ENCODE measurements around the gene COLEC12.

The COLEC12 gene

DNA sequence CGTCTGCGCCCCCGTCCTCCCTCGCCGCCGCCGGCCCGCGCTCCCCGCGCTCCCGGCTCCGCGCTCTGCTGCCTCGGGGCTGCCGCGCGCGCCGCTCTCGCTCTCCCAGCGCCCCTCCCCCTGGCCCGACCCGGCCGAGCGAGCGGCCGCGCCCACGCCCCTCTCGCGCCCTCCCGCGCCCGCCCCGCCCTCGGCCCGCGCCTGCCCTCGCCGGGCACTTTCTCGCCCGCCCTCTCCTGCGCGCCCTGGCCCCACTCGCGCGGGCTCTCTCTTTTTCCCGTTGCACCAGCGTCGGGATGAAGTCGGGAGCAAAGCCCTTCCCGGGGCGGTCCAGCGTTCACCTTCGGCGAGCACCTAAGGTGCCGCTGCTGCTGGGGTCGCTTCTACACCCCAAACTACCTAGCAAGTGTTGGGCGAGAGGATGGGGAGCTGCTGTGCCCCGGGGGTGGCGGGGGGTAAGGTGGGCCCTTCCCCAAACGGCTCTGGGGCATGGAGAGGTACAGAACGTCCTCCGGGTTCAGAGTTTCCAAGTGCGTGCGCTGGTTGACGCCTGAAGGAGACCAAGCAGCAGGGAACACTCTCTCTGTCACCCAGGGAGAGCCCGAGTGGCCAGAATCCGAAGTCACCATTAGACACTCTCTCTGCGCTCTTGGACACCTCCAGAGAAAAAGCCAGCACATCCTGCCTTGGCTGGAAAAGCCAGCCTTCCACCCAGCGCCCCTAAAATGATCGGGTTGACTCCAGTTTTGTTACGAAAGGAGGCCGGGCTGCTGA is at the start of gene COLEC12:
Gene COLEC12 (minus strand): TSS at position 70 of the 774 bp plus-strand sequence. CDS start 187 bp downstream, outside the sequence.
- H3K9me3 ChIP-seq (ENCODE audit: control insufficient read depth, low read length): no peaks in the 10 kb centered on the region
- H3K9ac ChIP-seq (ENCODE audit: low read length): peak within 1 kb of the TSS; percentile 55
- peaks cover 3% of the 10 kb centered on the region for H3K27me3 ChIP-seq (replicated peaks; ENCODE audit: control insufficient read depth, insufficient read depth, low read length)
- no peaks in the 10 kb centered on the region for H3K36me3 ChIP-seq (ENCODE audit: control insufficient read depth, insufficient read depth, low read length, severe bottlenecking)
- peak; percentile 59 for DNase-seq (ENCODE audit: low read depth)
- H3K4me3 ChIP-seq (ENCODE audit: low read length): peak within 1 kb of the TSS; percentile 83
- peaks cover 17% of the 10 kb centered on the region for H3K4me1 ChIP-seq (ENCODE audit: control insufficient read depth, insufficient read depth, low read length)

DNA sequence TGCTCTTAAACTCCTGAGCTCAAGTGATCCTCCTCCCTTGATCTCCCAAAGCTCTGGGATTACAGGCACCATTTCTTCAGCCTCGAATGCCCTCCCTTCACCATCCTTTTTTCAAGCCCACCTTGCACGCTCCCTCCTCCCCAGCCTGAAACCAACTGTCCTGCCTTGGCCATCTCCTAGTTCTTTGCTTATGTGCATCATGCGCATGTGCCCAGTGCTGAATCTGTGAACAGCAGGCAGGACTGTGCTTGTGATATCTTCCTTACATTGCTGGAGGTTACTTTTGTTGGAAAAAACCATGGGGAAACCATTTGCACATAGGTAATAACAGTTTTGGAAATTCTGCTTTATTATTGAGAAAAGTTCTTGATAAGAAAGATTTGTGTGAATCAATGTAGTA is 49.5 kb upstream of the COLEC12 start:
- Histone ChIP-seq H3K4me1 (ENCODE audit: control insufficient read depth, insufficient read depth, low read length) (no peaks in the 10 kb centered on the region), H3K9ac (ENCODE audit: low read length) (no peak overlapping the region), H3K27me3 (replicated peaks; ENCODE audit: control insufficient read depth, insufficient read depth, low read length) (no peaks in the 10 kb centered on the region), H3K9me3 (ENCODE audit: control insufficient read depth, low read length) (peaks cover 7% of the 10 kb centered on the region), H3K4me3 (ENCODE audit: low read length) (no peak overlapping the region), H3K36me3 (ENCODE audit: control insufficient read depth, insufficient read depth, low read length, severe bottlenecking) (no peaks in the 10 kb centered on the region)
- no peak for DNase-seq (ENCODE audit: low read depth)

- no peak for DNase-seq (ENCODE audit: low read depth)
- H3K27me3 ChIP-seq (replicated peaks; ENCODE audit: control insufficient read depth, insufficient read depth, low read length): peaks cover 20% of the 10 kb centered on the region
- no peaks in the 10 kb centered on the region for H3K36me3 ChIP-seq (ENCODE audit: control insufficient read depth, insufficient read depth, low read length, severe bottlenecking)
- H3K4me3 ChIP-seq (ENCODE audit: low read length): no peak overlapping the region
- no peak overlapping the region for H3K9ac ChIP-seq (ENCODE audit: low read length)
- no peaks in the 10 kb centered on the region for H3K9me3 ChIP-seq (ENCODE audit: control insufficient read depth, low read length)
- no peaks in the 10 kb centered on the region for H3K4me1 ChIP-seq (ENCODE audit: control insufficient read depth, insufficient read depth, low read length)
Observed at GRCh38 chr18:543447-544078, 43.1 kb upstream of the COLEC12 start.

- Histone ChIP-seq H3K36me3 (ENCODE audit: control insufficient read depth, insufficient read depth, low read length, severe bottlenecking) (no peaks in the 10 kb centered on the region), H3K9me3 (ENCODE audit: control insufficient read depth, low read length) (no peaks in the 10 kb centered on the region)
Observed at GRCh38 chr18:533995-534601, 33.6 kb upstream of the COLEC12 start.

DNA sequence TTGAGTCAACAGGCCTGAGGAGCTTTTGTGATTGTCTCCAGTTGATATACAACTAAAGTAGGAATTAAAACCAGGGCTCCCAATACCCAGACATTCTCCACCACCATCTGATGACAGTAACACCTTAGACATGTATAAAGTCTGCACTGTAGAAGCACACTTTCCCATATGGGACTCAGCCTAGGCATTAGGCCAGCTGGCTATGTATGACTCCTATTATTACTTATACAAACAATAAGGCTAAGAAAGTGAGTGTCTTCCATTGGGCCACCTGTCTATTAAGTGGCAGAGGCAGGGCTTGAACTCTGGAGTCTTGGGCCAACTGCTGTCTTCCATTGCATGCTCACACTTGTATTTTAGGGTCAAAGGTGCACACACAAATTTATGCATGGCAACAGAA is 32.1 kb upstream of the COLEC12 start:
- no peak overlapping the region for H3K4me3 ChIP-seq (ENCODE audit: low read length)
- no peaks in the 10 kb centered on the region for H3K9me3 ChIP-seq (ENCODE audit: control insufficient read depth, low read length)
- no peak for DNase-seq (ENCODE audit: low read depth)
- H3K36me3 ChIP-seq (ENCODE audit: control insufficient read depth, insufficient read depth, low read length, severe bottlenecking): no peaks in the 10 kb centered on the region
- no peak overlapping the region for H3K9ac ChIP-seq (ENCODE audit: low read length)
- no peaks in the 10 kb centered on the region for H3K4me1 ChIP-seq (ENCODE audit: control insufficient read depth, insufficient read depth, low read length)
- H3K27me3 ChIP-seq (replicated peaks; ENCODE audit: control insufficient read depth, insufficient read depth, low read length): no peaks in the 10 kb centered on the region

More at GRCh38 chr18:533995-534601, 33.6 kb upstream of the COLEC12 start:
- Histone ChIP-seq H3K4me1 (ENCODE audit: control insufficient read depth, insufficient read depth, low read length) (no peaks in the 10 kb centered on the region), H3K27me3 (replicated peaks; ENCODE audit: control insufficient read depth, insufficient read depth, low read length) (no peaks in the 10 kb centered on the region), H3K4me3 (ENCODE audit: low read length) (no peak overlapping the region), H3K9ac (ENCODE audit: low read length) (no peak overlapping the region)
- DNase-seq (ENCODE audit: low read depth): no peak

GRCh38 chr18:532018-532417 is 31.5 kb upstream of the COLEC12 start:
- Histone ChIP-seq H3K4me3 (ENCODE audit: low read length) (no peak overlapping the region), H3K9ac (ENCODE audit: low read length) (no peak overlapping the region), H3K4me1 (ENCODE audit: control insufficient read depth, insufficient read depth, low read length) (no peaks in the 10 kb centered on the region), H3K27me3 (replicated peaks; ENCODE audit: control insufficient read depth, insufficient read depth, low read length) (no peaks in the 10 kb centered on the region), H3K9me3 (ENCODE audit: control insufficient read depth, low read length) (no peaks in the 10 kb centered on the region), H3K36me3 (ENCODE audit: control insufficient read depth, insufficient read depth, low read length, severe bottlenecking) (no peaks in the 10 kb centered on the region)
- DNase-seq (ENCODE audit: low read depth): no peak

DNA sequence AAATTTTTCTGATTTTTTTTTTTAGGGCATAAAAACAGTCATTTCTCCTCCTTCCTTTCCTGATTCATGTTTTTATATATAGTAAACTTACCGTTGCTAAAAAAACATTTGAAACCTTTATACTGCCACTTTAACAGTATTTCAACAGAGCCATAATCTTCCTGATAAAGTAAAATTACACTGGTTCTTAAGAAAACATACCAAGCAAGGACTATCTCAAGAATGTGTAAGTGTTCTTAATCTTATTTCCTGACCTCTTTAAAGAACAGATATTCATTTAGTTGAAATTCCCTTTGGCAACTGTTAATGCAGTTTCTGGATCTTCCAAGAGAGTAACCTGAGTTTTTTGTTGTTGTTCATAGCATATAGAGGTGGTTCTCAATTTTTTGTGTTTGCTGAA is 26.6 kb upstream of the COLEC12 start:
- no peaks in the 10 kb centered on the region for H3K9me3 ChIP-seq (ENCODE audit: control insufficient read depth, low read length)
- H3K36me3 ChIP-seq (ENCODE audit: control insufficient read depth, insufficient read depth, low read length, severe bottlenecking): no peaks in the 10 kb centered on the region
- DNase-seq (ENCODE audit: low read depth): peak; percentile 30
- no peak overlapping the region for H3K9ac ChIP-seq (ENCODE audit: low read length)
- H3K27me3 ChIP-seq (replicated peaks; ENCODE audit: control insufficient read depth, insufficient read depth, low read length): no peaks in the 10 kb centered on the region
- H3K4me1 ChIP-seq (ENCODE audit: control insufficient read depth, insufficient read depth, low read length): peaks cover 19% of the 10 kb centered on the region
- no peak overlapping the region for H3K4me3 ChIP-seq (ENCODE audit: low read length)

- DNase-seq (ENCODE audit: low read depth): no peak
- Histone ChIP-seq H3K9ac (ENCODE audit: low read length) (no peak overlapping the region), H3K4me3 (ENCODE audit: low read length) (no peak overlapping the region)
Observed at GRCh38 chr18:526681-527080, 26.2 kb upstream of the COLEC12 start.

DNA sequence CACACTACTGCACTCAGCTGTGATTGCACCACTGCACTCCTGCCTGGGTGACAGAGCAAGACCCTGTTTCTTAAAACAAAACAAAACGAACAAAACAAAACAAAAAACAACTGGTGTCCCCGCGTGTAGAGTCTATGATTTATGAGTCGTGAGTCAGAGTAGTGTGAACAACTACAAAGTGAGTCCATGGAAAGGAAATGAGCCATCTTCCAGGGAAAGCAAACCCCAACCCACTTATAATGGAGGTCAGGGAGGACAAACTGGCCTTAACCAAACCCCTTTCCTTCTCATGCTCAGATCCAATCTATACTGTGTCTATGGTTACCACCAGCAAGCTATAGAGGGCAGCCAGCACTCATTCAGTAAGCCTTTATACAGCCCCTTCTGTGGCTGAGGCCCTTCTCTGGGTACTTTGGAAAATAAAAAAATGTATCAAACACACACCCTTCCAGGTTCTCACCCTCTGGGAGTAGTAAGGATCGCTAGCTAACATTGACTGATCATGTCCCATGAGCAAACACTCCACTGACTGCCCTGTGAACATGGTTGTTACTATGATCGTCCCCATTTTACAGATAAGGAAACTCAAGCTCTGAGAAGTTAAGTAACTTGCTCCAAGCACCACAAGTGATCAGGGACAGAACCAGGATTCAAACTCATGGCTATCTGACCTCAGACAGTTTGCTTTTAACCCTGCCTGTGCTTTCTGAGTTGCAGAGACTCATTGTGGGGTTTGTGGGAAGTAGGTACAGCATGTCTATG is 24.7 kb upstream of the COLEC12 start:
- Histone ChIP-seq H3K4me1 (ENCODE audit: control insufficient read depth, insufficient read depth, low read length) (peaks cover 19% of the 10 kb centered on the region), H3K27me3 (replicated peaks; ENCODE audit: control insufficient read depth, insufficient read depth, low read length) (no peaks in the 10 kb centered on the region), H3K9ac (ENCODE audit: low read length) (no peak overlapping the region), H3K9me3 (ENCODE audit: control insufficient read depth, low read length) (no peaks in the 10 kb centered on the region), H3K36me3 (ENCODE audit: control insufficient read depth, insufficient read depth, low read length, severe bottlenecking) (no peaks in the 10 kb centered on the region), H3K4me3 (ENCODE audit: low read length) (peak overlapping the region; percentile 51)
- no peak for DNase-seq (ENCODE audit: low read depth)

More at GRCh38 chr18:526681-527080, 26.2 kb upstream of the COLEC12 start:
- Histone ChIP-seq H3K9me3 (ENCODE audit: control insufficient read depth, low read length) (no peaks in the 10 kb centered on the region), H3K4me1 (ENCODE audit: control insufficient read depth, insufficient read depth, low read length) (peaks cover 19% of the 10 kb centered on the region), H3K27me3 (replicated peaks; ENCODE audit: control insufficient read depth, insufficient read depth, low read length) (no peaks in the 10 kb centered on the region), H3K36me3 (ENCODE audit: control insufficient read depth, insufficient read depth, low read length, severe bottlenecking) (no peaks in the 10 kb centered on the region)

GRCh38 chr18:524466-524865 is 24.0 kb upstream of the COLEC12 start:
- H3K36me3 ChIP-seq (ENCODE audit: control insufficient read depth, insufficient read depth, low read length, severe bottlenecking): no peaks in the 10 kb centered on the region
- H3K27me3 ChIP-seq (replicated peaks; ENCODE audit: control insufficient read depth, insufficient read depth, low read length): no peaks in the 10 kb centered on the region
- peak overlapping the region; percentile 40 for H3K9ac ChIP-seq (ENCODE audit: low read length)
- peak; percentile 53 for DNase-seq (ENCODE audit: low read depth)
- H3K4me1 ChIP-seq (ENCODE audit: control insufficient read depth, insufficient read depth, low read length): peaks cover 19% of the 10 kb centered on the region
- peak overlapping the region; percentile 51 for H3K4me3 ChIP-seq (ENCODE audit: low read length)
- H3K9me3 ChIP-seq (ENCODE audit: control insufficient read depth, low read length): no peaks in the 10 kb centered on the region

DNA sequence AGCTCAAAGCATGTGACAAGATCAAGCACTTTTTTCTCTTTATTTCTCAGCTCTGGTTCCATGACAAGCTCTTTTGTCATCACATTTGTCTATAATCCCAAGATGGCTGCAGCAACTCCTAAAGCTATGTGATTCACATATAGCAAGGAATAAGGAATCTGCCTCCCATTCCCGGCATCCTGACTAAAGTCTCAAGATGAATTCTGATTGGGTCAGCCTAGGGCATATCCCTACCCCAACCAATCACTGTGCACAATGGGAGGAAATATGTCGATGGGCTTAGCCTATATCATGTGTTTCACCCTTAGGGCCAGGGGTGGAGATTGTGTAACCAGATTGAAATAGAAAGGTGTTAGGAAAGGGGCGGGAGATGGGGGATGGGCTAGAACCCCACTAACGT is 23.1 kb upstream of the COLEC12 start:
- Histone ChIP-seq H3K27me3 (replicated peaks; ENCODE audit: control insufficient read depth, insufficient read depth, low read length) (no peaks in the 10 kb centered on the region), H3K9me3 (ENCODE audit: control insufficient read depth, low read length) (no peaks in the 10 kb centered on the region), H3K9ac (ENCODE audit: low read length) (no peak overlapping the region), H3K36me3 (ENCODE audit: control insufficient read depth, insufficient read depth, low read length, severe bottlenecking) (no peaks in the 10 kb centered on the region), H3K4me1 (ENCODE audit: control insufficient read depth, insufficient read depth, low read length) (peaks cover 28% of the 10 kb centered on the region), H3K4me3 (ENCODE audit: low read length) (no peak overlapping the region)
- no peak for DNase-seq (ENCODE audit: low read depth)

Data from adipocyte (in vitro differentiated cells).